GM23338 (cell line): Measurements from ENCODE around the gene PHKA2. TPM values are rescaled to one million over a fixed set of nuclear protein-coding genes. Genes with fewer than 3 reads are reported as not detected.

Experiments
- ATAC-seq: fragments of 200-7000 bp; cut with Tn5 transposase; 3 replicates; pipeline ENCODE4 v1.9.1; 2020
- DNase-seq: peaks from one replicate; pipeline ENCODE4 v3.0.0-alpha.2; 2015; ENCODE audit warnings: low spot score
- H2AFZ ChIP-seq: fragments of 200-600 bp; sonication (generic); 2 replicates; pipeline ENCODE4 v1.8.0; 2016; ENCODE audit warnings: antibody characterized with exemption, mild to moderate bottlenecking, moderate library complexity
- H3F3A ChIP-seq: fragments of 200-600 bp; sonication (generic); replicated peaks from 2 replicates; pipeline ENCODE4 v1.8.0; 2017; ENCODE audit warnings: antibody characterized with exemption, mixed run types, low read depth
- H3K27ac ChIP-seq: fragments of 200-600 bp; sonication (generic); 2 replicates; pipeline ENCODE4 v1.6.1; 2016; ENCODE audit warnings: low read depth
- H3K27me3 ChIP-seq: fragments of 200-600 bp; sonication (generic); 2 replicates; pipeline ENCODE4 v1.8.0; 2016; ENCODE audit warnings: mild to moderate bottlenecking, mixed run types, moderate library complexity; ENCODE audit not compliant: insufficient read depth
- H3K36me3 ChIP-seq: fragments of 200-600 bp; sonication (generic); 2 replicates; pipeline ENCODE4 v1.8.0; 2016; ENCODE audit warnings: mild to moderate bottlenecking; ENCODE audit not compliant: insufficient read depth
- H3K4me1 ChIP-seq: fragments of 200-600 bp; sonication (generic); 2 replicates; pipeline ENCODE4 v1.8.0; 2016; ENCODE audit warnings: mild to moderate bottlenecking, moderate library complexity; ENCODE audit not compliant: insufficient read depth
- H3K4me2 ChIP-seq: fragments of 200-600 bp; sonication (generic); 2 replicates; pipeline ENCODE4 v1.7.1; 2017; ENCODE audit warnings: mixed run types
- H3K4me3 ChIP-seq: fragments of 200-600 bp; sonication (generic); 2 replicates; pipeline ENCODE4 v1.6.1; 2016; ENCODE audit warnings: mixed run types
- H3K79me2 ChIP-seq: fragments of 200-600 bp; sonication (generic); replicated peaks from 2 replicates; pipeline ENCODE4 v1.8.0; 2017; ENCODE audit warnings: mild to moderate bottlenecking; ENCODE audit not compliant: insufficient read depth
- H3K9me2 ChIP-seq: fragments of 200-600 bp; sonication (generic); 2 replicates; pipeline ENCODE4 v1.8.0; 2017; ENCODE audit not compliant: insufficient read depth
- H4K20me1 ChIP-seq: fragments of 200-600 bp; sonication (generic); replicated peaks from 2 replicates; pipeline ENCODE4 v1.8.0; 2017; ENCODE audit warnings: mild to moderate bottlenecking; ENCODE audit not compliant: insufficient read depth
- H3K27ac Mint-ChIP-seq: 2 replicates; pipeline ENCODE4 v1.8.0; 2020; ENCODE audit warnings: inconsistent platforms, mild to moderate bottlenecking, moderate library complexity, mixed read lengths
- H3K27me3 Mint-ChIP-seq: 3 replicates; pipeline ENCODE4 v1.8.0; 2022; ENCODE audit warnings: low read depth, mild to moderate bottlenecking, moderate library complexity, mixed read lengths, inconsistent platforms; ENCODE audit not compliant: insufficient read depth, poor library complexity
- H3K36me3 Mint-ChIP-seq: 3 replicates; pipeline ENCODE4 v1.8.0; 2021; ENCODE audit warnings: low read depth, mild to moderate bottlenecking, inconsistent platforms, moderate library complexity, mixed read lengths
- H3K4me1 Mint-ChIP-seq: 3 replicates; pipeline ENCODE4 v1.8.0; 2020; ENCODE audit warnings: mild to moderate bottlenecking, inconsistent platforms, mixed read lengths
- H3K4me3 Mint-ChIP-seq: 3 replicates; pipeline ENCODE4 v1.8.0; 2021; ENCODE audit warnings: moderate library complexity, mild to moderate bottlenecking, inconsistent platforms, mixed read lengths
- H3K9me3 Mint-ChIP-seq: 3 replicates; pipeline ENCODE4 v1.8.0; 2020; ENCODE audit warnings: moderate library complexity, mild to moderate bottlenecking, inconsistent platforms, mixed read lengths
- EZH2 ChIP-seq: fragments of 200-600 bp; sonication (generic); IDR thresholded peaks from one replicate; pipeline ENCODE4 v1.8.0; 2017; ENCODE audit warnings: antibody characterized with exemption, mild to moderate bottlenecking, low read depth; ENCODE audit not compliant: unreplicated experiment
- EZH2phosphoT487 ChIP-seq: fragments of 200-600 bp; sonication (generic); IDR thresholded peaks from one replicate; pipeline ENCODE4 v1.8.1; 2018; ENCODE audit warnings: antibody characterized with exemption; ENCODE audit not compliant: unreplicated experiment
- JUNB ChIP-seq: IDR thresholded peaks from one replicate; pipeline ENCODE4 v1.6.1; 2016; ENCODE audit warnings: antibody characterized with exemption; ENCODE audit not compliant: unreplicated experiment
- STAT1 ChIP-seq: IDR thresholded peaks from one replicate; pipeline ENCODE4 v1.6.1; 2016; ENCODE audit warnings: antibody characterized with exemption; ENCODE audit not compliant: unreplicated experiment
- ZNF114 ChIP-seq: fragments of 250-450 bp; sonication (Bioruptor Pico); IDR thresholded peaks from 2 replicates; pipeline ENCODE4 v1.5.0; 2020; ENCODE audit warnings: mild to moderate bottlenecking, moderate library complexity
- ZNF331 ChIP-seq: fragments of 250-450 bp; sonication (Bioruptor Pico); IDR thresholded peaks from 2 replicates; pipeline ENCODE4 v1.5.0; 2020; ENCODE audit warnings: low read depth, mild to moderate bottlenecking, moderate library complexity
- polyA plus RNA-seq: library from polyadenylated mRNA; unstranded; fragments of >200 nt; fragmentation: Nextera tagmentation; extraction: Ambion mirVana; gene quantifications from 2 replicates; pipeline ENCODE4 v1.2.1, GENCODE V29; 2016
- total RNA-seq: library from RNA; depleted of rRNA; stranded (reverse); fragments of >200 nt; shearing (Covaris generic); gene quantifications from 2 replicates; pipeline ENCODE4 v1.2.3, GENCODE V29; 2014
- TF ChIP-seq, protein P1 (sequence below): fragments of 250-450 bp; sonication (Bioruptor Pico); IDR thresholded peaks from 2 replicates; pipeline ENCODE4 v1.5.0; 2020; ENCODE audit warnings: mild to moderate bottlenecking, moderate library complexity
- TF ChIP-seq, protein P2 (sequence below): IDR thresholded peaks from 2 replicates; pipeline ENCODE4 v1.6.1; 2016; ENCODE audit warnings: antibody characterized with exemption

Gene PHKA2
- total and polyA plus RNA-seq, 2 experiments from 2014 or later: 8.0 to 23.9 TPM

DNA sequence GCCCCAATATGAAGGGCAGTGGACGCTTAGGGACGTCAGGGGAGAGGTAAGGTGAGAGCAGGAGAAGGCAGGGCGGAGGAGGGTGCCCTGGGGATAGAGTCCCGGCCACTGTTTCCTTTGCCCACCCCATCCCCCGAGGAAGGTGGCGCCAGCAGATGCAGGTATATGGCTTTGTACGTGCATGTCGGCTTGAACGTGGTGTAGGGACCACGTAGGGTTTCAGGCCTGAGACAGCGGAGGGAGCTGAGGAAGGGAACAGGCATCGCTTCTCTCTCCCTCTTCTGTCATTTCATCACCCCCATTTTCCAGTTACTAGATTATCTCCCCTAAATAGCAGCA lies 97.9 kb downstream of the PHKA2 start:
- no peaks in the 10 kb centered on the region for H4K20me1 ChIP-seq
- H3K36me3 ChIP-seq: no peaks in the 10 kb centered on the region
- no peaks in the 10 kb centered on the region for H3K79me2 ChIP-seq
- H3K4me3 ChIP-seq: peak overlapping the region; percentile 51
- ATAC-seq (peak; percentile 5; the same call in 2 of the 3 replicates), DNase-seq (no peak)
- Mint-ChIP-seq H3K9me3 (no peaks in the 10 kb centered on the region; the same call in none of the 3 replicates), H3K4me1 (peaks cover 26% of the 10 kb centered on the region), H3K4me3 (peak overlapping the region; percentile 75), H3K36me3 (no peaks in the 10 kb centered on the region), H3K27ac (no peak overlapping the region), H3K27me3 (peaks cover 19% of the 10 kb centered on the region)
- H3K9me2 ChIP-seq: no peaks in the 10 kb centered on the region
- no peak for TF ChIP-seq EZH2
- TF ChIP-seq JUNB: no peak
- TF ChIP-seq EZH2phosphoT487: no peak
- TF ChIP-seq ZNF114 (CRISPR knock-in tag): no peak
- TF ChIP-seq, protein P1, sequence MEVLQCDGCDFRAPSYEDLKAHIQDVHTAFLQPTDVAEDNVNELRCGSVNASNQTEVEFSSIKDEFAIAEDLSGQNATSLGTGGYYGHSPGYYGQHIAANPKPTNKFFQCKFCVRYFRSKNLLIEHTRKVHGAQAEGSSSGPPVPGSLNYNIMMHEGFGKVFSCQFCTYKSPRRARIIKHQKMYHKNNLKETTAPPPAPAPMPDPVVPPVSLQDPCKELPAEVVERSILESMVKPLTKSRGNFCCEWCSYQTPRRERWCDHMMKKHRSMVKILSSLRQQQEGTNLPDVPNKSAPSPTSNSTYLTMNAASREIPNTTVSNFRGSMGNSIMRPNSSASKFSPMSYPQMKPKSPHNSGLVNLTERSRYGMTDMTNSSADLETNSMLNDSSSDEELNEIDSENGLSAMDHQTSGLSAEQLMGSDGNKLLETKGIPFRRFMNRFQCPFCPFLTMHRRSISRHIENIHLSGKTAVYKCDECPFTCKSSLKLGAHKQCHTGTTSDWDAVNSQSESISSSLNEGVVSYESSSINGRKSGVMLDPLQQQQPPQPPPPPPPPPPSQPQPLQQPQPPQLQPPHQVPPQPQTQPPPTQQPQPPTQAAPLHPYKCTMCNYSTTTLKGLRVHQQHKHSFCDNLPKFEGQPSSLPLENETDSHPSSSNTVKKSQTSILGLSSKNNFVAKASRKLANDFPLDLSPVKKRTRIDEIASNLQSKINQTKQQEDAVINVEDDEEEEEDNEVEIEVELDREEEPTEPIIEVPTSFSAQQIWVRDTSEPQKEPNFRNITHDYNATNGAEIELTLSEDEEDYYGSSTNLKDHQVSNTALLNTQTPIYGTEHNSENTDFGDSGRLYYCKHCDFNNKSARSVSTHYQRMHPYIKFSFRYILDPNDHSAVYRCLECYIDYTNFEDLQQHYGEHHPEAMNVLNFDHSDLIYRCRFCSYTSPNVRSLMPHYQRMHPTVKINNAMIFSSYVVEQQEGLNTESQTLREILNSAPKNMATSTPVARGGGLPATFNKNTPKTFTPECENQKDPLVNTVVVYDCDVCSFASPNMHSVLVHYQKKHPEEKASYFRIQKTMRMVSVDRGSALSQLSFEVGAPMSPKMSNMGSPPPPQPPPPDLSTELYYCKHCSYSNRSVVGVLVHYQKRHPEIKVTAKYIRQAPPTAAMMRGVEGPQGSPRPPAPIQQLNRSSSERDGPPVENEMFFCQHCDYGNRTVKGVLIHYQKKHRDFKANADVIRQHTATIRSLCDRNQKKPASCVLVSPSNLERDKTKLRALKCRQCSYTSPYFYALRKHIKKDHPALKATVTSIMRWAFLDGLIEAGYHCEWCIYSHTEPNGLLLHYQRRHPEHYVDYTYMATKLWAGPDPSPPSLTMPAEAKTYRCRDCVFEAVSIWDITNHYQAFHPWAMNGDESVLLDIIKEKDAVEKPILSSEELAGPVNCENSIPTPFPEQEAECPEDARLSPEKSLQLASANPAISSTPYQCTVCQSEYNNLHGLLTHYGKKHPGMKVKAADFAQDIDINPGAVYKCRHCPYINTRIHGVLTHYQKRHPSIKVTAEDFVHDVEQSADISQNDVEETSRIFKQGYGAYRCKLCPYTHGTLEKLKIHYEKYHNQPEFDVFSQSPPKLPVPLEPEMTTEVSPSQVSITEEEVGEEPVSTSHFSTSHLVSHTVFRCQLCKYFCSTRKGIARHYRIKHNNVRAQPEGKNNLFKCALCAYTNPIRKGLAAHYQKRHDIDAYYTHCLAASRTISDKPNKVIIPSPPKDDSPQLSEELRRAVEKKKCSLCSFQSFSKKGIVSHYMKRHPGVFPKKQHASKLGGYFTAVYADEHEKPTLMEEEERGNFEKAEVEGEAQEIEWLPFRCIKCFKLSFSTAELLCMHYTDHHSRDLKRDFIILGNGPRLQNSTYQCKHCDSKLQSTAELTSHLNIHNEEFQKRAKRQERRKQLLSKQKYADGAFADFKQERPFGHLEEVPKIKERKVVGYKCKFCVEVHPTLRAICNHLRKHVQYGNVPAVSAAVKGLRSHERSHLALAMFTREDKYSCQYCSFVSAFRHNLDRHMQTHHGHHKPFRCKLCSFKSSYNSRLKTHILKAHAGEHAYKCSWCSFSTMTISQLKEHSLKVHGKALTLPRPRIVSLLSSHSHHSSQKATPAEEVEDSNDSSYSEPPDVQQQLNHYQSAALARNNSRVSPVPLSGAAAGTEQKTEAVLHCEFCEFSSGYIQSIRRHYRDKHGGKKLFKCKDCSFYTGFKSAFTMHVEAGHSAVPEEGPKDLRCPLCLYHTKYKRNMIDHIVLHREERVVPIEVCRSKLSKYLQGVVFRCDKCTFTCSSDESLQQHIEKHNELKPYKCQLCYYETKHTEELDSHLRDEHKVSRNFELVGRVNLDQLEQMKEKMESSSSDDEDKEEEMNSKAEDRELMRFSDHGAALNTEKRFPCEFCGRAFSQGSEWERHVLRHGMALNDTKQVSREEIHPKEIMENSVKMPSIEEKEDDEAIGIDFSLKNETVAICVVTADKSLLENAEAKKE (CRISPR knock-in tag): no peak
- no peak for TF ChIP-seq ZNF331
- TF ChIP-seq, protein P2, sequence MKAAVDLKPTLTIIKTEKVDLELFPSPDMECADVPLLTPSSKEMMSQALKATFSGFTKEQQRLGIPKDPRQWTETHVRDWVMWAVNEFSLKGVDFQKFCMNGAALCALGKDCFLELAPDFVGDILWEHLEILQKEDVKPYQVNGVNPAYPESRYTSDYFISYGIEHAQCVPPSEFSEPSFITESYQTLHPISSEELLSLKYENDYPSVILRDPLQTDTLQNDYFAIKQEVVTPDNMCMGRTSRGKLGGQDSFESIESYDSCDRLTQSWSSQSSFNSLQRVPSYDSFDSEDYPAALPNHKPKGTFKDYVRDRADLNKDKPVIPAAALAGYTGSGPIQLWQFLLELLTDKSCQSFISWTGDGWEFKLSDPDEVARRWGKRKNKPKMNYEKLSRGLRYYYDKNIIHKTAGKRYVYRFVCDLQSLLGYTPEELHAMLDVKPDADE: no peak
- no peak for TF ChIP-seq STAT1
- no peak overlapping the region for H3K27ac ChIP-seq
- H3K4me1 ChIP-seq: no peaks in the 10 kb centered on the region
- peak overlapping the region; percentile 74 for H3K4me2 ChIP-seq
- H3F3A ChIP-seq: no peaks in the 10 kb centered on the region
- H2AFZ ChIP-seq: no peak overlapping the region
- H3K27me3 ChIP-seq: no peaks in the 10 kb centered on the region
